Uterus (tissue), 4 donors: ENCODE data around the gene NOTCH4. TPM values are rescaled to one million over a fixed set of nuclear protein-coding genes. Genes with fewer than 3 reads are reported as not detected.

Experiments
- DNase-seq, 2 donors: peaks; one replicate each; pipeline ENCODE4 v3.0.0-alpha.2; 2019 to 2020
- H3K27ac ChIP-seq, 2 donors: fragments of 200-600 bp; sonication (generic); 1 replicate in 1 of 2; 2 replicates in 1 of 2; pipeline ENCODE4 v1.5.1; 2016 to 2018
- H3K27me3 ChIP-seq, 2 donors: fragments of 200-600 bp; sonication (generic); one replicate each; pipeline ENCODE4 v1.5.1; 2018 to 2019; ENCODE audit warnings: control low read depth in 1 of 2
- H3K36me3 ChIP-seq, 2 donors: fragments of 200-600 bp; sonication (generic); one replicate each; pipeline ENCODE4 v1.5.1; 2019; ENCODE audit warnings: control low read depth in 1 of 2
- H3K4me1 ChIP-seq, 2 donors: fragments of 200-600 bp; sonication (generic); one replicate each; pipeline ENCODE4 v1.5.1; 2018 to 2019; ENCODE audit warnings: control low read depth in 1 of 2
- H3K4me3 ChIP-seq, 2 donors: fragments of 200-600 bp; sonication (generic); 1 replicate in 1 of 2; 2 replicates in 1 of 2; pipeline ENCODE4 v1.5.1; 2018 to 2019; ENCODE audit warnings: mild to moderate bottlenecking in 1 of 2
- H3K9me3 ChIP-seq, 2 donors: fragments of 200-600 bp; sonication (generic); one replicate each; pipeline ENCODE4 v1.5.1; 2019; ENCODE audit warnings: control low read depth in 1 of 2
- CTCF ChIP-seq, 4 experiments: fragments of 200-600 bp in 2 of 4; fragments of 450-650 bp in 2 of 4; sonication (generic) in 2 of 4; IDR thresholded peaks; one replicate each; pipeline ENCODE4 v1.5.1; 2016 to 2019; ENCODE audit warnings: antibody characterized with exemption in 4 of 4, mild to moderate bottlenecking in 2 of 4, moderate library complexity in 1 of 4
- POLR2A ChIP-seq, 2 donors: fragments of 450-650 bp; IDR thresholded peaks; one replicate each; pipeline ENCODE4 v1.6.1; 2016; ENCODE audit warnings: antibody characterized with exemption in 2 of 2, mild to moderate bottlenecking in 1 of 2, moderate library complexity in 1 of 2
- intact Hi-C: fragments of 100-400 bp; cut with DNase I; formaldehyde crosslinking; loops from one replicate; pipeline ENCODE4 v1.15.1; 2023; ENCODE audit warnings: low total_unique reads
- microRNA-seq: library from miRNA; unstranded; fragments of <30 nt; microRNA quantifications from one replicate; pipeline ENCODE4, GENCODE V29; 2016; ENCODE audit warnings: borderline microRNAs expressed, borderline replicate concordance
- small RNA-seq: library from RNA; depleted of rRNA; stranded (forward); fragments of <200 nt; gene quantifications from one replicate; pipeline ENCODE3, GENCODE V24; 2016
- total RNA-seq, 4 donors: library from RNA; depleted of rRNA in 3 of 4; stranded (reverse); fragments of >200 nt in 3 of 4; gene quantifications; one replicate each; pipeline versions ENCODE4 v1.1.0 to v1.2.4, GENCODE V29; 2014 to 2023
- donor health status: DM: yes; HTN: yes; CAD: no.

Gene NOTCH4
- total RNA-seq, 4 donors from 2014 or later = 10.9 to 75.2 (median 28.6) TPM

GRCh38 chr6:32148289-32149091 lies 75.4 kb downstream of the NOTCH4 start:
- Histone ChIP-seq H3K9me3 (no peaks in the 10 kb centered on the region), H3K36me3 (no peaks in the 10 kb centered on the region), H3K4me1 (peaks cover 5 to 9% of the 10 kb centered on the region in 2 donors), H3K27me3 (no peaks in the 10 kb centered on the region), H3K4me3 (no peak overlapping the region), H3K27ac (no peak overlapping the region)
- TF ChIP-seq CTCF (IDR thresholded peaks at IDR 0.05) = no peak
- no peak for TF ChIP-seq POLR2A (IDR thresholded peaks at IDR 0.05)
- intact Hi-C loops = no loop called here
- DNase-seq = no peak

GRCh38 chr6:32147401-32148132 lies 76.3 kb downstream of the NOTCH4 start:
- Histone ChIP-seq H3K36me3 (no peaks in the 10 kb centered on the region), H3K4me3 (no peak overlapping the region), H3K4me1 (peaks cover 4 to 6% of the 10 kb centered on the region in 2 donors), H3K9me3 (no peaks in the 10 kb centered on the region), H3K27ac (no peak overlapping the region), H3K27me3 (no peaks in the 10 kb centered on the region)
- TF ChIP-seq POLR2A (IDR thresholded peaks at IDR 0.05) (no peak), CTCF (IDR thresholded peaks at IDR 0.05) (no peak)
- intact Hi-C loops = no loop called here
- no peak for DNase-seq

DNA sequence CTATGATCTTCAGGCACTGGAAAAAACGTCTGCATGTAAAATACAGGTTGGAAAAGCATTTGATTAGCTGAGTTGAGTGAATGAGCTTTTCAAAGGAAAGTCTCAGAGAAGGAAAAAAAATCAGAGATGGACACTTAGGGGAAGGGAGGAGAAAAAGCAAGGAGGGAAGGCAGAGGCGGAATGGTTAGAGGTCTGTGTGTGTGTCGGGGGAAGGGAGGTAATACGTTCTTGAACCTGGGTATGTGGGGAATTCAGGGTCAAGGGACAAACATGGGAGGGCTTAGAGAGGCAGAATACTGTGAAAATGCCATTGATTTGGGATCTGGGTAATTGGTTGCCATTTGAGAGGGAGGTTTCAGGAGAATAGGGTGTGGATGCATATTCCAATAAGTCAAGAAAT lies 77.2 kb downstream of the NOTCH4 start:
- H3K27me3 ChIP-seq = no peaks in the 10 kb centered on the region
- no peaks in the 10 kb centered on the region for H3K36me3 ChIP-seq
- DNase-seq = no peak
- intact Hi-C loops = no loop called here
- no peak overlapping the region for H3K27ac ChIP-seq
- H3K4me1 ChIP-seq = no peaks in the 10 kb centered on the region
- H3K9me3 ChIP-seq = no peaks in the 10 kb centered on the region
- no peak for TF ChIP-seq CTCF (IDR thresholded peaks at IDR 0.05)
- no peak for TF ChIP-seq POLR2A (IDR thresholded peaks at IDR 0.05)
- H3K4me3 ChIP-seq = no peak overlapping the region

- no peak overlapping the region for H3K4me3 ChIP-seq
- TF ChIP-seq CTCF (IDR thresholded peaks at IDR 0.05) = no peak
- TF ChIP-seq POLR2A (IDR thresholded peaks at IDR 0.05) = no peak
- no peaks in the 10 kb centered on the region for H3K4me1 ChIP-seq
- H3K36me3 ChIP-seq = no peaks in the 10 kb centered on the region
- intact Hi-C loops = no loop called here
- H3K27ac ChIP-seq = no peak overlapping the region
- H3K27me3 ChIP-seq = no peaks in the 10 kb centered on the region
- H3K9me3 ChIP-seq = no peaks in the 10 kb centered on the region
- DNase-seq = no peak
Measured at GRCh38 chr6:32146287-32146686, 77.6 kb downstream of the NOTCH4 start.

Small RNA genes within 50 kb of the gene (microRNA-seq; reads per million reads assigned to microRNA genes)
- gene MIR6721 (not detected), gene MIR6833 (not detected)

Small RNA genes within 50 kb of the gene (small RNA-seq; reads per million reads assigned to genes)
- gene AL662884.1 (not detected), gene MIR6833 (not detected)

Other genes with a start within 250 kb of the NOTCH4 start
- gene C4A, start 242.0 kb downstream of the NOTCH4 start, total RNA-seq = 100 to 1,000 TPM in 1 of 4 donors, 10 to 100 TPM in 2, 1 to 10 TPM in 1; 3.8 to 100 (median 32.3) TPM
- gene C4B, start 209.3 kb downstream of the NOTCH4 start, total RNA-seq = 10 to 100 TPM; 12.4 to 97.5 (median 46.3) TPM
- 1 to 10 TPM in 1 of 4 donors, not detected in 3; 4.1 TPM for gene CYP21A2, start 185.7 kb downstream of the NOTCH4 start, total RNA-seq
- 100 to 1,000 TPM in 3 of 4 donors, 10 to 100 TPM in 1; 90.6 to 217 (median 181) TPM for gene TNXB, start 114.7 kb downstream of the NOTCH4 start, total RNA-seq
- 100 to 1,000 TPM in 1 of 4 donors, 10 to 100 TPM in 3; 16.4 to 121 (median 33.6) TPM for gene ATF6B, start 95.8 kb downstream of the NOTCH4 start, total RNA-seq
- 10 to 100 TPM in 1 of 4 donors, 1 to 10 TPM in 3; 1.3 to 10.3 (median 5.1) TPM for gene FKBPL, start 93.8 kb downstream of the NOTCH4 start, total RNA-seq
- gene PRRT1, start 72.1 kb downstream of the NOTCH4 start, total RNA-seq = 1 to 10 TPM in 2 of 4 donors, not detected in 2; 8.0 to 9.4 TPM
- gene PPT2, start 69.9 kb downstream of the NOTCH4 start, total RNA-seq = 10 to 100 TPM; 19.0 to 35.1 (median 28.9) TPM
- 10 to 100 TPM in 3 of 4 donors, 1 to 10 TPM in 1; 9.2 to 54.8 (median 20.2) TPM for gene EGFL8, start 59.5 kb downstream of the NOTCH4 start, total RNA-seq
- 10 to 100 TPM; 14.2 to 71.2 (median 37.7) TPM for gene AGPAT1, start 48.0 kb downstream of the NOTCH4 start, total RNA-seq
- gene RNF5, start 45.7 kb downstream of the NOTCH4 start, total RNA-seq = 10 to 100 TPM; 45.6 to 84.7 (median 56.3) TPM
- gene AGER, start 39.8 kb downstream of the NOTCH4 start, total RNA-seq = 10 to 100 TPM in 1 of 4 donors, 1 to 10 TPM in 1, under 1 TPM in 1, not detected in 1; 0.59 to 12.4 (median 2.5) TPM
- 100 to 1,000 TPM in 1 of 4 donors, 10 to 100 TPM in 3; 35.1 to 150 (median 57.7) TPM for gene PBX2, start 33.9 kb downstream of the NOTCH4 start, total RNA-seq
- gene GPSM3, start 31.4 kb downstream of the NOTCH4 start, total RNA-seq = 1 to 10 TPM in 3 of 4 donors, not detected in 1; 2.3 to 9.7 (median 3.5) TPM
- not detected for gene TSBP1, start 147.8 kb upstream of the NOTCH4 start, total RNA-seq
- not detected for gene BTNL2, start 183.1 kb upstream of the NOTCH4 start, total RNA-seq
- 100 to 1,000 TPM; 130 to 356 (median 227) TPM for gene HLA-DRA, start 215.8 kb upstream of the NOTCH4 start, total RNA-seq